GM19452 (cell line): ENCODE results near the gene FSIP1.

Source experiments
- ATAC-seq: cut with Tn5 transposase; IDR thresholded peaks from one replicate; pipeline ENCODE4 v1.9.1; 2021; ENCODE audit not compliant: unreplicated experiment

The FSIP1 gene

DNA sequence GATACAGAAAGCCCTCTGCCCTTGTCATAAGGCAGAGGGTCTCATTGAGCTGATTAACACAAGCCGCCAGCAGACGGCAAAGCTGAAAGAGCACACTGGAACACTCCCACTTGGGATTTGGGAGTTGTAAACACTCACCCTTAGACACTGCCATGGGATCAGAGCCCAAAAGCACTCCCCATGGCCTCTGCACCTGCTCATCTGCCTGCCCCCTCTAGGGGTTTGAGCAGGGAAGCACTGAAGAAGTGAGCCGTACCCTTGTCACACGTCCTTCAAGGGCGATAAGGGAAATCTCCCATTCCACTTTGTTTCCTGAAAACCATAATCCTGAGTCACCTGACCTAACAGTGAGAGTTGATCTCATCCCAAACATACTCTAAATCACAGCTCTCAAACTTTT is 14.7 kb downstream of the FSIP1 start:
- no peak for ATAC-seq

DNA sequence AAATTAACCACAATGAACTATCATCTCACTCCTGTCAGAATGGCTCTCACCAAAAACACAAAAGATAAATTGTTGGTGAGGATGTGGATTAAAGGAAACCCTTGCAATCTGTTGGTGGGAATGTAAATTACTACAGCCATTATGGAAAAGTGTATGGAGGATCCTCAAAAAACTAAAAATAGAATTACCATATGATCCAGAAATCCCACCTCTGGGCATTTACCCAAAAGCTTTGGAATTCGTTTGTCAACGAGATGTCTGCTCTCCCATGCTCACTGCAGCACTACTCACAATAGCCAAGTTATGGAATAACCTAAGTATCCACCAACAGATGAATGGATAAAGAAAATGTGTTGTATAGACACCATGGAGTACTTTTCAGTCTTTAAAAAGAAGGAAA is 21.6 kb downstream of the FSIP1 start:
- no peak for ATAC-seq

DNA sequence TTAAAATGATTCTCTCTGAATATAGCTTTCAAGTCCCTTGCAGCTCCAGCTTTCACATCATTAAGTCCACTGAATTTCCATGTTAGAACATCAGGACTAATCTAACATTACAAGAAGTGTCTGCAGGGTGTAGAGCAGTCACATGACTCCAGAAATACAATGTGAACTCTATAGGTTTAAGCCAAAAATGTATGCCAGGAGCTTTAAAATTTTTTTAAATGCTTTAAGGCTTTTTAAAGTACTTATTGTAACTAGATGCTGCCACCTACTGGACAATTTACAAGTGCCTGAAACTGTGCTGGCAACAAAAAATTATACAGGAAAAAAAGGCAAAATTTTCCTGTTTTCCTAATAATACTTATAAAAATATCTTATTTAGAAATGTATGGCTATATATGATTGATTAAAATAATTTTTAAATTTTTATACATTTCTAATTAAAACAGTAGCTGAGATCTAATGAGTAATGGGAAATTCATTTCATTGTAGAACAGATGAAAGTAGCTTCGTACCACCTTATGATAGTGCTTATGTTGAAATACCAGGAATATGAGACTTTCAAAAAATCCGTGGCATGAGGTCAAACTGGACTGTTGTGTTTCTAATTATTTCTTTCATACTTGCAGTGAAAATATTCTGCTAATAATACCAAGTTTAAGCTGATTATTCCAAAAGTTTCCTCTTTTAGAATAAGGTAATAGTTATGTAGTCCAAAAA is 25.7 kb downstream of the FSIP1 start:
- no peak for ATAC-seq

DNA sequence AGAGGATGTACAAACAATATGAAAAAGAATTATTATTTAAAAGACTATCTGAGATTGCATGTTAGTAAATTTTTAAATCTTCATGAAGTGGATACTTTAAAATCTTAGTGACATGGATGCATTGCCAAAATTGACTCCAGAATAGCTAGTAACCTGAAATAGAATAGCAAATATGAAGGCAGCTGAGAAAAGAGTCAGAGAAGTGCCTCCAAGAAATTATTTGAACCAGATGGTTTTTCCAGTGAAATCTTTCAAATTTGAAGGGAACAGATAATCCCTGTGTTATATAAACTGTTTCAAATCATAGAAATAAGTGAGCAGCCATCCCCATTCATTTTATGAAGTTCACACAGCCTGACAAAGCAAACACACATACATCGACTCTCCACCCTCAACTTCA is 29.6 kb downstream of the FSIP1 start:
- no peak for ATAC-seq

DNA sequence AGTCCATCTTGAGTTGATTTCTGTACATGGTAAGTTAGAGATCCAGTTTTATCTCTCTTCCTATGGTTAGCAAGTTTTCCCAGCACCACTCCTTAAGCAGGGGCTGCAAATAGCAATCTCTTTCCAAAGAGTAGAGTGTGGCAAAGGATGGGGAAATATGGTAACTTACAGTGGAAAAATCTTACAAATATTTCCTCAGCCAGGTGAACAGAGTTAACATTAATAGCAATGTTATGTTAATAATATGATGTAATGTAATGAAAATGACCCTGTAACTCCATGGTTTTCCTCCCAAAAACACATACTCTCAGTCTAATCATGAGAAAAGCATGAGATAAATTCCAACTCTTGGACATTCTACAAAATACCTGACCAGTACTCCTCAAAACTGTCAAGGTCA is 30.4 kb downstream of the FSIP1 start:
- no peak for ATAC-seq

DNA sequence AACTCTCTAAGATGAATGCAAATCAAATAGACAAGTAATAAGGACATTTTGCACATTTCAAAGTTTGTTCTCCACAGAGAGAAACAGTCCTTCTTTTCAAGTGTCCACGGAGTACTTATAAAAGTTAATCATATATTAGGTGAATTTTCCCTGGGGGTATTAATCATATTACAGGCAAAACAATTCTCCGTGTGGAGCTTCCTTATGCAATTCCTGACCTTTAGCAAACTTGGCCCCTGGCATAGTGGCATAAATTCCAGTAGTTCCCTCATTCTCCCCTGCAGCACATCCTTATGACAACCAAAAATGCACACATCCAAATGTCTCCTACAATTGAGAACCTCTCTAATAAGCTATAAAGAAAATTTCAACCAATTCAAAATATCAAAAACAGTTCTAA is 34.4 kb downstream of the FSIP1 start:
- ATAC-seq = no peak

DNA sequence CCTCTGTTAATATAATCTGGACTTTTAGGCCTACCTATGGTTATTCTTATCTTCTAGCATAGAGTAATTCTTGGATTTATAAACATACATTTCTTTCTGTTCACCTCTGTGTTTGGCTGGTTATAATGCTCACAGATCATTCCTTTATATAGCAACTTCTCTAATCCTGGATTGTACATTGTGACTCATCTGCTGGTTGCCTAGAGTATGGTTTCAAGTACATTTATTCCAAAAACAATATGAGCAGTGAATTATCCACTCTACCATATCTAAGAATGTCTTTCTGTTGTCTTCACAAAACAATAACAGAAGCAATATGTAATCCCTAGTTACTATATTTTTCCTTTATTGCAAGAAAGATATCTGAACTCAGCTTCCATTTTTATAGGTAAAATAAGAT is 35.3 kb downstream of the FSIP1 start:
- ATAC-seq = no peak

DNA sequence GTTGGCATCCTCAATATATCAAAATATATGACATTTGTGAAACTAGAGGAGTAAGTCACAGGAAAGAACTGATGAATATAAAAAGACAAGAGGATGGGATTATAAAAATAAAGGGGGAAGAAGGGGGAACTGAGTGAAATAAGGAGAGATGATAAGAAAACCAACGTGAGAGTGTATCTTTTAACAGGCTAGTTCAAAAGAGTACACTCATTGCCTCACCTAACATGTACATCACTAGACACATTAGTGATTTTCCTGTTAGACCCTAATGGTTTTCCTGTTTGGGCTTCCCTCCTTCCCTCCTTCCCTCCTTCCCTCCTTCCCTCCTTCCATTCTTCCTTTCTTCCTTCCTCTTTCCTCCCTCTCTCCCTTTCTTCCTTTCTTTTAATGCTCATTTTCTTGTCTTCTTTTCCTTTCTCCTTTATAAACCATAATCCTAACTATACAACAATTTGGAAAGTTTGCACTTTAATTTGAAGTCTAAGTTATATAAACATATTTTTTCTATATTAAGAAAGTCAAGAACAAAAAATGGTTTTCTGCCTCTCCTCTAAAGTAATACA is 35.8 kb downstream of the FSIP1 start:
- ATAC-seq = no peak

DNA sequence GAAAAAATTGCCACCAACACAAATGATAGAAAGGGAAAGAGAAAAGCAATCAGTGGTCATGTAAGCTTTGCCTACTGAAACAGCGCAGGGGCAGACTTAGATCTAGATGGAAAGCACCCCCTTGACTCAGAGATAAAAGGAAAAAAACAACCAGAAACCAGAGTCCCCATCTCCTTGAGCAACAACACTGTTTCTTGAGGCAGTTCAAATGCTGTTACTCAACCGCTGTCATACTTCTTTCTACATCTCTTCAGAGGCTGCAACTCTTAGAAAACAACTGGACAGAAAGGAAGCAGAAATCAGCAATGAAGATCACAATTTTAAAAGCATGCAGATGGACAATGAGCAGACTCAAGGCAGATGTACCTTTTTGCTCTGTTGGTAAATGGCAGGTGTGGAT is 36.5 kb downstream of the FSIP1 start:
- ATAC-seq = no peak

DNA sequence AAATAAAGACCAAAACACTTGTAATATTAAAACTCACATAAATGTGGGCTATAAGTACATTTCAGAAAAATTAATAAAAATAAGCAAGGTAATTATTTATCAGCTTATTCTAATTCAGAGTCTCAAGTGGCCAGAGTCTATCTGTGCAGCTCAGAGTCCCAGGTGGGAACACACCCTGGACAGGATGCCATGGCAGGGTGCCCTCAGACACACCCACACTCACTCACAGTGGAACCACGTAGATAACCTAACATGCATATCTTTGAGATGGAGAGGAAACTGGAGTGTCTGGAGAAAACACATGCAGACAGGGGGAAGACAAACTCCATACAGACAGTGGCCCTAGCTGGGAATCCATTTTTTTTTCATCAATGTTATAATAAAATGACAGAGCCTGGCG is 37.2 kb downstream of the FSIP1 start:
- ATAC-seq = no peak

DNA sequence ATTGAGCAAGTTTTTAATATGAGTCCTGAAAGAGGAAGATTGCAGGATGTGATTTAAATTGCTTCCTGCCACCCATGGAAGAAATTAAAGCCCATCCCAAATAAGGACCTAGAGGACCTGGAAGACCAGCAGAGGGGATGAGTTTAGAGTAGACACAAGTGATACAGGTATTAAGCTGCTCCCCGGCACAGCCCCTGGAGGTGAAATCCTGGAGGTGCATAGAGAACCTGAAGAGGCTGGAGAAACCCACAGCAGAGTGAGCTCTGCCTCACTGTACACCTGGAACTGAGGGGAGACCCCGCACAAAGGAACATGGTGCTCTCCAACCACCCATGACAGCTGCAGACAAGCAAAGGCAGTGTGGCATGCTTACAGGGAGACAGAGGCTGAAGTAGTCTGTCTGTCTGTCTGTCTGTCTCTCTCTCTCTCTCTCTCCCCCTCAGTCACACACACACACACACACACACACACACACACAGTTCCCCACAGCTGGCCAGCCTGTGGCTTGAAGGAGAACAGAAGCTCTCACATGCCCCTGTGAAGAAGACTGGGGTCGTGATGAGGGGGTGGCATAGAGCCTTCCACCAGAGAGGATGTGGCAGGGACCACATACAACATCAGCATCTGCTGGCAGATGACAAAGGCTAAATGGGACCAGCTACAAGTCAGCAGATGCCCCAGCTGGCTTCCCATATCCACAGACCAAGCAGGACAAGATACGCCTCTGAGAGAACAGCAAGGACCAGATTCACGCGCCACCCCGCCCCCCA is 38.1 kb downstream of the FSIP1 start:
- no peak for ATAC-seq

DNA sequence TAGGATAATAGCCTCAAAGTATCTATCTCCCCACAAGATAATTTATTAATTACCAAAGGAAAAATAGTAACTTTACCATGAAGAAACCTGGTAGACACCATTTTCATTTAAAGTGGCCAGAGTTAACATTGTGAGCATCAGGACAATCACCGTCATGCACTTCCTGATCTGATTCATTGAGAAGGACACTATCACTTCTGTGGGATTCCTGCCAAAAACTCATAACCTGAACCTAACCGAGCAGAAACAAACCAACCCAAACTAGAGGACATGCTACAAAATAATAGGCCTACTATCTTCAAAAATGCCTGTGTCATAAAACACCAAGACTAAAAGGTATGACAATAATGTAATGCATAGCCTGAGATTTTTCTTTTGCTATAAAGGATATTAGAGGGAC is 39.0 kb downstream of the FSIP1 start:
- no peak for ATAC-seq

DNA sequence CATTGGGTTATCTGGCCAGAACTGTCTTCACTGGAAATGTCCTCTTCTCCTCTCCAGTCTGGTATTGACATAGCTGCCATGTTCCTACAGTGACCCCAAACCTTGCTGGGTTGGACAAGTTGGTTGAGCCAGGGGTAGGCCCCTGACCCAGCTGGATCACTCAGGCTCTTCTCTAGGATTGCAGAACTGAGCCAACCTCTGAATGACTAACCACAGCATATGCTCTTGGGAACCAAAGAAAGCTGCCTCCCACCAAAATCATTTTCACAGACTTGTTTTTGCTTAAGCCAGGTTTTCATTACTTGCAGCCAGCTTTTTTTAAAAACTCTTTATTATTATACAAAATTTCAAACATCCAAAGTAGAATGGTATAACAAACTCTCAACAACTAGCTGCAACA is 41.4 kb downstream of the FSIP1 start:
- no peak for ATAC-seq

DNA sequence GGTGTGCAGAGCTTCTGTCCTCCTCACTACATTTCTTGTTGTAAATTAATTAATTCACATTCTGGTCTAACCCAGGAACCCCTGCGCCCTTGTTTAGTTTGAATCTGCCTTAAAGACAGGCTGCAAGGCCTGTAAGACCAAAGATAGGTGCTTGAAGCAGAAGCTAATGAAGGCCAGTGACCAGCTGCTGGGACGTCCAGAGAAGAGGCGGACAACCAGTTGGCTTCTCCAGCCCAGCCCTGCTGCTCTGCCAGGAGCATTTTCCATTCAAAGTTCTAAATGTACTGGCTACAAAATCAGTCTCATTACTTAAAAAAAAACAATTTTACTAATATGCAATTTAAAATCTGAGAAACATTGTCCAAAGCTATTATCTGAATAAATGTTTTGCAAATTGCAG is 43.6 kb downstream of the FSIP1 start:
- ATAC-seq = no peak

DNA sequence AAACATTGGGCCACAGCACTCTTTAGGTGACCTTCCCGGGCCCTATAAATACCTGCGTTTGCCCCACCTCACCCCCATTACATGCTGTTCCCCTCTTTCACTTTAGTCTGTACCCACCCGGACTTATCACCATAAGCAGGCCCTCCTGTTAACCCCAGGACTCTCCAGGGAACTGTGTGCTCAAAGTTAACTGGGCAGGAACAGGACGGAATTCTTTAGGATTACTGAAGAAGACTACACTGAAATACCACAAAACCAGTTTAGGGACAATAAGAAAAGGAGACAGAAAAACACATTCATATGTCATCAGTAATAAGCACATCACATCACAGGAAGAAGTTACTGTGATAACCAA is 45.5 kb downstream of the FSIP1 start:
- ATAC-seq = no peak

DNA sequence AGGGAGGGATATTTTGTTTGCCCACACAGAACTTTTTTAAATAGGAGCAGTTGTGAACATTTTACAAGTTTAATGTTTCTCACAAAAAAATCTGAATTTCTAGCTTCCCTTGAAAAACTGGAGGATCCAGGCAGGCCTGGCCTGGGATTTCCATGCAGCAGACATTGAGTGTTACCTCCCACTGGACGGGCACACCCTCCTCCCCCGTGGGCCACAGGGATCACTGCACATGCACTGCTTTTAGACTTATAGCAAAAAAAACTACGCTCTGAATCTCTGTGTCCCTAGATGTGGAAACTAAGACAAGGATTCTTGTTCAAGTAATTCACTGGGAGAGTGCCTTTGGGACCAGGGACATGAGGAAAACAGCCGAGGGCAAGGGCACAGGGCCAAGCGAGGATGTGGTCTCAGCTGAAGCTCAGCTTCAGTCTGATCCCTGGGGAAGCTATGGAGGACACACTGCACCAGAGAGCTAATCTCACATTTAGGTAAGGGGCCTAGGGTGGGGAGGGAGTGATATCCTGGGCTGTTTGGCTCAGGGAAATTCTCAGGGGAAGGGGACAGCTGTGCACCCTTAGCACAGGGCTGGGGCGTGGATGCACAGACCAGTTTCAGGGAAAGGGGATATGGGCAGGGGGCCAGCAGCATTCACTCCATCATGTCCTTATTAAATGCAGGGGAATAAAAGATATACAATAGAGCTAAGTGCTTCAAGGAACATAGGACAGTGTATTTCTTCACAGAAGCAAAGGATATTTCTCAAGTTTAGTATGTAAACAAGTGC is 46.0 kb downstream of the FSIP1 start:
- no peak for ATAC-seq

DNA sequence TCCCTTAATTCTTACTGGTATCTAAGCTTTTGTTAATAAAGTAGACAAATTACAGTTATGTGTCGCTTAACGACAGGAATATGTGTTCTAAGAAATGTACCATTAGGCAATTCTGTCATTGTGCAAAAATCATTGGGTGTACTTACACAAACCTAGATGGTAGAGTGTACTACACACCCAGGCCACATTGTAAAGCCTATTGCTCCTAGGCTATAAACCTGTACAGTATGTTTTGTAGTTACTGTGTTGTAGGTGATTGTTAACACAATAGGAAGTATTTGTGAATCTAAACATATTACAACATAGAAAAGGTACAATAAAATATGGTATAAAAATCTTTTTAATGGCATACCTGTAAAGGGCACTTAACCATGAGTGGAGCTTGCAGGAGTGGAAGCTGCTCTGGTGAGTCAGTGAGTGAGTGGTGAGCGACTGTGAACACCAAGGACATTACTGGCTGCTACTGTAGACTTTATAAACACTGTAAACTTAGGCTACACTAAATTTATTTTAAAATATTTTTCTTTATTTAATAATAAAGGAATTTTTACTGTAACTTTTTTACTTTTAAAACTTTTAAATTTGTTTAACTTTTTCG is 47.4 kb downstream of the FSIP1 start:
- no peak for ATAC-seq

DNA sequence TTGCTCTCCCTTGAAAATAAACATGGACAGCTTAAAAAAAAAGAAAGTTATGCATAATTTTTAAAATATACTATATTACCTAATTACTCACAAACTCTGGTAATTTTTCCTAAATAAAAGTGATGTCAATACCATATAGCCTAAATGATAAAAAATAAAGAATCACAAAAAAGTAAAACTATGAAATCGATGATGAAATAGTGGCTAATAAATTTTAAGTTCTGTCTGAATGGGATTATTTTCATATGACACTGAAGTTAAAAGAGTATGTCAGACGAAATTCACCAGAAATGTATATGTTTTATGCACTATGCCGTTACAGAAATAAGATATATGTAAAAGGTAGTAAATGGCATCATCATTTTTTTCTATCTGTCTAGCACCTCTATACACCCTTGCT is 51.4 kb downstream of the FSIP1 start:
- ATAC-seq = no peak

DNA sequence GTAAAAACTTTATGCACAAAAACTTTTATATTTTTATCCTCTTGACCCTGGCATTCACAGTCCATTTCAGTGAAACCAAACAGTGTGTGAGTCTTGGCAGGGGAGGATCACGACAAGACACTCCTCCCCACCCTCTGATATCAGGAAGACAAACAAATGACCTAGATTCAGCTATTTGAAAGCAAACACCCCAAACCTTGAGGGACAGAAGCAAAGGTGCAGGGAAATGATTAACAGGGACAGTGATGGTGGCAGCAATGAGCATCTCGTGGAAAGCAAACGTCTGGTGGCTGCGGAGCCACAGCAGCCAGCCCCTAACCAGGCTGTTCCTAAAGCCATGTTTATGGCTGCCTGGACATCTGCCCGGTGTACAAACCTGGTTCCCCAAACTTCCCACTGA is 52.1 kb downstream of the FSIP1 start:
- no peak for ATAC-seq

DNA sequence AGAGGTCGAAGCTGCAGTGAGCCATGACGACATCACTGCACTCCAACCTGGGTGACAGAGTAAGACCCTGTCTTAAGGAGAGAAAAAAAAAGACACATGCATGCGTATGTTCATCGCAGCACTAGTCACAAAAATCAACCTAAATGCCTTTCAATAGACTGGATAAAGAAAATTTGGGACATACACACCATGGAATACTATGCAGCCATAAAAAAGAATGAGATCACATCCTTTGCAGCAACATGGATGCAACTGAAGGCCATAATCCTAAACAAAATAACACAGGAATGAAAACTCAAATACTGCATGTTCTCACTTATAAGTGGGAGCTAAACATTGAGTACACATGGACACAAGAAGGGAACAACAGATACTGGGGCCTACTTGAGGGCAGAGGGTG is 53.1 kb downstream of the FSIP1 start:
- ATAC-seq = no peak

DNA sequence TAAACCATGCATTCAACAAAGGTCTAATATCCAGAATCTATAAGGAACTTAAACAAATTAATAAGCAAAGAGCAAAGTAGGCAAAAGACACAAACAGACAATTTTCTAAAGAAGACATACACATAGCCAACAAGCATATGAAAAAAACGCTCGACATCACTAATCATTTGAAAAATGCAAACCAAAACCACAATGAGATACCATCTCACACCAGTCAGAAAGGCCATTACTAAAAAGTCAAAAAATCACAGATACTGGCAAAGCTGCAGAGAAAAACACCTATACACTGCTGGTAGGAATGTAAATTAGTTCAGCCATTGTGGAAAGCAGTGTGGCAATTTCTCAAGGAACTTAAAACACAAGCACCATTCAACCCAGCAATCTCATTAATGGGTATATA is 53.8 kb downstream of the FSIP1 start:
- no peak for ATAC-seq
